ENCODE results near the gene UBE3D.
"Not testable (repeated sequence)": the region's sequence is repeated elsewhere in the genome, so short reads cannot be mapped to it uniquely, and the experiment has no call there.

Gene UBE3D

DNA sequence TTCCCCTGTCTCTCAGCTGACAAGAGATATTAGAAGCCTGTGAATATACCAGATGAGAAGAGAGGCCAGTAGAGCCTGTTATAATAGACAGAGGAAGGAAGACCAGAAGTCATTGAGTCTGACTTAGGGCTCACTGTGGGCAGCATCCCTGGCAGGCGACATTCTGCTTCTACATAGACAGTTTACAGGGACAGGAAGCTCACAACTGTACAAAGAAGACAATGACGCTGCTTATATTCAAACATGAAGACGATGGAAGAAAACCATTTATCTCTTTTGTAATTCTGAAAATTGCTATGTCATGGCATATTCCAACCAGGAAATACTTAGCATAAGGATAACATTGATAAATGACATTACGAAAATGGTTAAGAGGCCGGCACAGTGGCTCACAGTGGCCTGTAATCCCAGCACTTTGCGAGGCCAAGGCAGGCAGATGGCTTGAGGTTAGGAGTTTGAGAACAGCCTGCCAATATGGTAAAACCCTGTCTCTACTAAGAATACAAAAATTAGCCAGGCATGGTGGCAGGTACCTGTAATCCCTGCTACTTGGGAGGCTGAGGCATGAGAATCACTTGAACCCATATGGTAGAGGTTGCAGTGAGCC is 170.9 kb downstream of the UBE3D start:
- no peaks in the 10 kb centered on the region for H3K4me1 ChIP-seq (ENCODE audit: control insufficient read depth, insufficient read depth, low read length)
- H3K27ac ChIP-seq (ENCODE audit: extremely low read depth, low read depth, low read length) = no peak overlapping the region
- H3K36me3 ChIP-seq (ENCODE audit: control insufficient read depth in 2 of 2, insufficient read depth in 1 of 2, low read length in 2 of 2) = peaks cover 0 to 4% of the 10 kb centered on the region in 2 experiments; a peak in 1 of 3 replicates
- TF ChIP-seq ZNF311 (tag by site-specific recombination; IDR thresholded peaks at IDR 0.05; ENCODE audit: borderline replicate concordance) (no peak), SP3 (tag by site-specific recombination; IDR thresholded peaks at IDR 0.05) (no peak), ZNF529 (tag by site-specific recombination; IDR thresholded peaks at IDR 0.05; ENCODE audit: insufficient replicate concordance) (no peak)
- ChIA-PET CTCF (no interaction called here), POLR2A (no interaction called here)
- no peak overlapping the region for H3K4me3 ChIP-seq (ENCODE audit: low read depth, low read length)
- H3K9me3 ChIP-seq (ENCODE audit: control insufficient read depth, insufficient read depth, low read depth, low read length) = no peaks in the 10 kb centered on the region

DNA sequence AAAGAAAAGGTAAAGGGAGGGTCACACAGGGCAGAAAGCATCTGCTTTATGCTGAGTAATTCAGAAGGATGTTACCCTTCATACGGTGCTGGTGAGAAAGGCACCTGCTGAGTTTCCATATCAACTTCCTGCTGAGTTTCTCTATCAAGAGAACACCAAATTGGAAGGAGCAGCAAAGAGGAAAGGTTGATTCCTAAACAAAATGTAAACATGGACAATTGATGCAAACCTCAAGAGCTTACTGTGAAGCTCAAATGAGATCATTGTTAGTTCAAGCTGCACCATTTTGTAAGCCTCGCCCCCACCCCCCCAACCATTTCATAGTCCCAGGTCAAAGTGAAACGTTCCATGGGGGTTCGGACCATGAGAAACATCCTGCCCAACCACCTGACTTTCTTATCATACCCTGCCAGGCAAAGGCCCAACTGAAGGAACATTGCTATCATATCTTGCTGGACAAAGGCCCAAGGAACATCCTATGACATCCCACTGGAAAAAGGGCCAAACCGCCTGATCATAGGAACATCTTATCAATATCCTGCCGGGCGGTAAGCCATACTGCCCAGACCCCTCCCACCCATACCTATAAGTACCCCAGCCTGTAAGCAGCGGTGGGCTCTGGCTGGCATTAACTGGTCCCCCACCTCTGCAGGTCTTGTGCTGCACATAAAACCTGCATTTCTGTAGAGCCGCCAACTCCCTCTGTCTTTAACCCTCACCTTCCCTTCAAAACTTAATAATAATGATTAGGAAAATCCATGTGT is 171.6 kb downstream of the UBE3D start:
- CTCF ChIA-PET = interaction anchor here (0.7 kb wide), 1 partner anchor 31 kb away, joined by 3 read pairs; no protein-coding TSS in a partner anchor
- Histone ChIP-seq H3K36me3 (ENCODE audit: control insufficient read depth in 2 of 2, insufficient read depth in 1 of 2, low read length in 2 of 2) (peaks cover 0 to 4% of the 10 kb centered on the region in 2 experiments; a peak in 1 of 3 replicates), H3K27ac (ENCODE audit: extremely low read depth, low read depth, low read length) (no peak overlapping the region), H3K9me3 (ENCODE audit: control insufficient read depth, insufficient read depth, low read depth, low read length) (no peaks in the 10 kb centered on the region), H3K4me3 (ENCODE audit: low read depth, low read length) (no peak overlapping the region), H3K4me1 (ENCODE audit: control insufficient read depth, insufficient read depth, low read length) (no peaks in the 10 kb centered on the region)
- POLR2A ChIA-PET = no interaction called here
- TF ChIP-seq ZNF791 (tag by site-specific recombination; IDR thresholded peaks at IDR 0.05) (no peak), PRDM10 (tag by site-specific recombination; IDR thresholded peaks at IDR 0.05) (0 out of 2 replicates have a peak, but pooled peaks have one; percentile 10), ZNF37A (tag by site-specific recombination; IDR thresholded peaks at IDR 0.05) (no peak), ZNF664 (tag by site-specific recombination; IDR thresholded peaks at IDR 0.05) (no peak)

DNA sequence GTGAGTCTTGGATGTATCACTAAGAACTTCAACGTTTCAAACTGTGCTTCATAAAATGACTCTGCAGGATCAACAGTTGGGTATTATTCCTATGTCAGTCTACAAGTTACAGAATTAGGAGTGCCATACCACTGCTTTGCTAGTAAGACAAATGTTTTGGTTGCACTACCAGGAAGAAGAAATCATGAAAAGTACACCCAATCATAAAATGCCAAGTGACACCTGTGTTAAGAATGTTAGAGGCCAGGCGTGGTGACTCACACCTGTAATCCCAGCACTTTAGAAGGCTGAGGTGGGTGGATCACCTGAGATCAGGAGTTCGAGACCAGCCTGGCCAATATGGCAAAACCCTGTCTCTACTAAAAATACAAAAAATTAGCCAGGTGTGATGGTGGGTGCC is 174.1 kb downstream of the UBE3D start:
- H3K36me3 ChIP-seq (ENCODE audit: control insufficient read depth in 2 of 2, insufficient read depth in 1 of 2, low read length in 2 of 2); H3K4me3 ChIP-seq (ENCODE audit: low read depth, low read length); H3K27ac ChIP-seq (ENCODE audit: extremely low read depth, low read depth, low read length); POLR2A ChIA-PET; CTCF ChIA-PET; H3K4me1 ChIP-seq (ENCODE audit: control insufficient read depth, insufficient read depth, low read length); H3K9me3 ChIP-seq (ENCODE audit: control insufficient read depth, insufficient read depth, low read depth, low read length): not testable (repeated sequence)
- peak; percentile 50 for TF ChIP-seq SCRT2 (tag by site-specific recombination; IDR thresholded peaks at IDR 0.05)

- H3K27ac ChIP-seq (ENCODE audit: extremely low read depth, low read depth, low read length) = no peak overlapping the region
- H3K36me3 ChIP-seq (ENCODE audit: control insufficient read depth in 2 of 2, insufficient read depth in 1 of 2, low read length in 2 of 2) = peaks cover 0 to 4% of the 10 kb centered on the region in 2 experiments; a peak in 1 of 3 replicates
- ChIA-PET POLR2A (no interaction called here), CTCF (no interaction called here)
- H3K9me3 ChIP-seq (ENCODE audit: control insufficient read depth, insufficient read depth, low read depth, low read length) = no peaks in the 10 kb centered on the region
- no peak overlapping the region for H3K4me3 ChIP-seq (ENCODE audit: low read depth, low read length)
- H3K4me1 ChIP-seq (ENCODE audit: control insufficient read depth, insufficient read depth, low read length) = no peaks in the 10 kb centered on the region
- TF ChIP-seq REST (tag by site-specific recombination; IDR thresholded peaks at IDR 0.05) (no peak), ZNF324 (tag by site-specific recombination; IDR thresholded peaks at IDR 0.05) (no peak), ZNF248 (tag by site-specific recombination; IDR thresholded peaks at IDR 0.05) (no peak), ZSCAN5A (tag by site-specific recombination; IDR thresholded peaks at IDR 0.05) (no peak), ZNF280D (tag by site-specific recombination; IDR thresholded peaks at IDR 0.05) (no peak), ZNF48 (tag by site-specific recombination; IDR thresholded peaks at IDR 0.05) (no peak)
Observed at GRCh38 chr6:82891076-82891475, 174.6 kb downstream of the UBE3D start.

All from HEK293 (cell line).